Mucosa of stomach (tissue), 1 donor: ENCODE results near the gene TGFB1.

Source experiments
- H3K27me3 ChIP-seq: one replicate; pipeline ENCODE4 v1.7.0; 2013; ENCODE audit warnings: mild to moderate bottlenecking, low read length; ENCODE audit not compliant: control insufficient read depth, insufficient read depth
- H3K36me3 ChIP-seq: one replicate; pipeline ENCODE4 v1.7.0; 2013; ENCODE audit warnings: low read length; ENCODE audit not compliant: control insufficient read depth, insufficient read depth
- H3K4me1 ChIP-seq: one replicate; pipeline ENCODE4 v1.7.0; 2013; ENCODE audit warnings: mild to moderate bottlenecking, low read length; ENCODE audit not compliant: control insufficient read depth, insufficient read depth
- H3K4me3 ChIP-seq: one replicate; pipeline ENCODE4 v1.7.0; 2013; ENCODE audit warnings: low read length
- H3K9ac ChIP-seq: one replicate; pipeline ENCODE4 v1.7.0; 2013; ENCODE audit warnings: mild to moderate bottlenecking, low read length, moderate library complexity
- H3K9me3 ChIP-seq: one replicate; pipeline ENCODE4 v1.7.0; 2013; ENCODE audit warnings: mild to moderate bottlenecking, low read length, moderate library complexity; ENCODE audit not compliant: control insufficient read depth
- donor health status: Pancreatic carcinoma.

TGFB1 gene

DNA sequence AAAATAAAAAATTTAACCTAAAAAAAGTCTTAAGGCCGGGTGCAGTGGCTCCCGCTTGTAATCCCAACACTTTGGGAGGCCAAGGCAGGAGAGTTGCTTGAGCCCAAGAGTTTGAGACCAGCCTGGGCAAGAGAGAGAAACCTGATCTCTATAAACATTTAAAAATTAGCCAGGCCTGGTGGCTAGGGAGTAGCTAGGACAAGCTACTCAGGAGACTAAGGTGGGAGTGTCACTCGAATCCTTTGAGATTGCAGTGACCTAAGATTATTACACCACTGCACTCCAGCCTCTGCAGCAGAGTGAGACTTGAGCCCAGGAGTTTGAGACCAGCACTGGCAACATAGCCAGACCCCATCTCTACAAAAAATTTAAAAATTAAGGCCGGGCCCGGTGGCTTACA, 42.6 kb downstream of the TGFB1 start:
- Histone ChIP-seq H3K27me3 (no peaks in the 10 kb centered on the region), H3K36me3 (peaks cover 2% of the 10 kb centered on the region), H3K9me3 (no peaks in the 10 kb centered on the region), H3K4me3 (no peak overlapping the region), H3K4me1 (peaks cover 22% of the 10 kb centered on the region), H3K9ac (peak overlapping the region; percentile 82)

DNA sequence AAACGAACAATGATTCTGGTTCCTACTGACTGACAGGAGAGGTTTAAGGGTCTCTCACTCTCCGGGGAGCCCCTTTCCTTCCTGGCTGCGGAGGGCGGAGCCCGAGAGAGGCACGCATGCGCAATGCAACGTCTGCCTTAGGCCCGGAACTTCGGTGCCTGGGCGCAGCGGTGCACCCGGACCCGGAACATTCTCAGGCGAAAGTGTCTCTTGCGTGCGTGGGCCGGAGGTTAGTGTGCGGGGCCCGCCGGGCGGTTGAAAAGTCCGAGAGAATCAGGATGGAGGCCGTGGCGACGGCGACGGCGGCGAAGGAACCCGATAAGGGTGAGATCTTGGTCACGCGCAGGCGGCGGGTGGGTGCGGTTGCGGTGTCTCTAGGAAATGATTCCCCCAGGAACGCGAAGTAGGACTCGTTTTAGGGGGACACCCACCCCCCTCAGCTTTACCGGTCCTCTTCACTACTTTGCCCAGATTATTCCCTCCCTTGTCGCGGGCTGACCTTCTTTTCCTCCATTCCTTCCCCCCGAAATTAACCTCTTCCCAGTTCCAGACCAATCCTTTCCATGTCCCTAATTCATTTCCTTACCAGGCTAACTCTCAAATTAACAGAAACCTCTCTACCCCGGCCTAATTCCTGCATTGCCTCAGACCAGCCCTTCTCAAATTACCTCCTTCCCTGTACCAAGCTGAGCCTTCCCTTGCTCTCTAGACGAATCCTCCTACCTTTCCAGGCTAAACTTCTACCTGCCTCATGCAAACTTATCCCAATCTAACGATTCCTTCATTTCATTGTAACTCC, 43.5 kb downstream of the TGFB1 start, which contains the start of gene CCDC97:
Gene CCDC97 (plus strand): TSS at position 140 of the 799 bp plus-strand sequence. CDS start 139 bp downstream, at position 279.
- Histone ChIP-seq H3K9ac (peak within 1 kb of the TSS; percentile 82), H3K36me3 (peaks cover 8% of the 10 kb centered on the region), H3K4me3 (peak within 1 kb of the TSS; percentile 72), H3K4me1 (peaks cover 22% of the 10 kb centered on the region), H3K27me3 (no peaks in the 10 kb centered on the region), H3K9me3 (no peaks in the 10 kb centered on the region)

DNA sequence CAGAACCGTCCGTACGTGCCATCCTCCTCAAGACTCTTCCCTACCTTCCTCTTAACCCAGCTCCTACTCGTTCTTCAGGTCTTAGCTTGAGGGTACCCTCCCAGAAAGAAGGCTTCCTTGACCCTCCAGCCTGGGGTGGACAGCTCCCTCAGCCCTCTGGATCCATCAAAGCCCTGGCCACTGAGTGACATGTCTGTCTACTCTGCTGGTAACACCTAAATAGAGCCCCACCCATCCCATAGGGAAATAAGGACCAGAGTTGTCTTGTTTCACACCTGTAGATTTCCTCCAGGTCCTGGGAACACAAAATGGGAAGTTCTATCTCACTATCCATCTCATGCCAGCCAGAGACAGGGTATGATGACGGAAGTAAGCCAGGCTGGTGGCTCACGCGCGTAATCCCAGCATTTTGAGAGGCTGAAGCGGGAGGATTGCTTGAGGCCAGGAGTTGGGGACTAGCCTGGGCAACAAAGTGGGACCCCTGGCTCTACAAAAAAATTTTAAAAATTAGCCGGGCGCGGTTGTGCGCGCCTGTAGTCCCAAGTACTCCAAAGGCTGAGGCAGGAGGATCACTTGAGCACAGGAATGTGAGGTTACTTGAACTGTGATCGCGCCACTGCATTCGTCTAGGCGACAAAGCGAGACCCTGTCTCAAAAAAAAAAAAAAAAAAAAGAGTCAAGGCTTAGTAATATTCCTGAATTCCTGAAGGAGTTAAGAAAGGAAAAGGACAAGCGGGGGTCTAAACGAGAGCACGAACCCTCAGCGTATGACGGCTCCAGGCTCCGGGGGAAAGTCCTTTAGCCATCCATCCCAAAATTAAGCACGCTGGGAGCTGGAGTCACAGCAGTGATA, 44.3 kb downstream of the TGFB1 start:
- no peaks in the 10 kb centered on the region for H3K27me3 ChIP-seq
- H3K4me1 ChIP-seq = peaks cover 22% of the 10 kb centered on the region
- peak overlapping the region; percentile 82 for H3K9ac ChIP-seq
- H3K4me3 ChIP-seq = peak overlapping the region; percentile 72
- peaks cover 17% of the 10 kb centered on the region for H3K36me3 ChIP-seq
- no peaks in the 10 kb centered on the region for H3K9me3 ChIP-seq

DNA sequence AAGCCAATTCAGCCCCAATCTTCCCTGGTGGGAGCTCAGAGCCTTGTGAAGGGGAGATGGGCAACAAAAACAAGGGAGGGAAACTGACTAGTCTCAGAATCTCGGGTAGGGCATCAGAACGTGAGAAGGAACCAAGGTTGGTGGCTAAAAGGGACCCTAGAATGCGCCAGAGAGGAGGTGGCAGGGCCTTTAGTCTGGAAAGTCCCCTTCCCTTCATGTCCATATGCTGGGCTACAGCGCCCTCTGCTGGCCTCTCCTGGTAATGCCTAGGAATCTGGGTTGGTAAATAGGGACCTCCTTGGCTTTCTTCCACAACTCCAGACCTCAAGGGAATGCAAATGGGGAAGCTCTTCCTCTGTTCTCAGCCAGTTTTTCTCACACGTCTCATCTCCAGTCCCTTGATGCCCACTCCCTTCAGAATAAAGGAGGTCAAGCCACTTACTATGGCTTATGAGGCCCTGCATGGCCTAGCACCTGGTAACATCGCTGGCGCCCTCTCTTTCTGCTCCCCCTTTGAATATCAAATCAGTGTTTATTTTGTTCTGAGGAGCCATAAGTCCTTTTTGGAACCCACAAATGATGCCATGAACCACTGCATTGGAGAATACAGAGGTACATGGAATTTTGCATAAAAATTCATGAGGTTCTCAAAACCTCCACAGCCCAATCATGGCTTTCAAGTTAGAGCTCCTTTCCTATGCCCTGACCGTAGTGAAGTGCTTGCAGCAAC, 45.1 kb downstream of the TGFB1 start:
- Histone ChIP-seq H3K9me3 (no peaks in the 10 kb centered on the region), H3K36me3 (peaks cover 25% of the 10 kb centered on the region), H3K9ac (peak overlapping the region; percentile 82), H3K4me1 (peaks cover 22% of the 10 kb centered on the region), H3K27me3 (no peaks in the 10 kb centered on the region), H3K4me3 (peak overlapping the region; percentile 72)

DNA sequence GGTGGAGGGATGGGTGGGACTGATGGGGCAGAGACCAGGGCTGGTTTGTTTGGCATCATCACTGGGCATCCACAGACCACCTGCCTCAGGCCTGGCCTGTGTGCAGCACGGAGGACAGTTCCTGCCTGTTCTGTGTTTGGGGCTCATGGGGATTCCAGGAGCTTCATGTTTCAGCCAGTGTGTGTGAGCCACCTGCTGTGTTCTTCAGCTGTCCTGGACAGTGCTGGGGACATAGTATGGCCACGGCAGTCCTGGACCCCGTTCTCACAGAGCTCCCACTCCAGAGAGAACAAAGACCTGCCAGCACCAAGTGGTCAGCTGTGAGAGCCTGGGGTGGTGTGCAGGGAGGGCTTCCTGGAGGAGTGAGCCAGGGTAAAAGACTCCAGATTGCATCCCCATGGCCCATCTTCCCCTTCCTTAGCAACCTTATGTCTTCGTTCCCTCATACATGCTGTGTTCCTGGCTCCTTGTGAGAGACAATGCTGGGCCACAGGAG, 45.7 kb downstream of the TGFB1 start:
- Histone ChIP-seq H3K9me3 (no peaks in the 10 kb centered on the region), H3K4me1 (peaks cover 22% of the 10 kb centered on the region), H3K27me3 (no peaks in the 10 kb centered on the region), H3K4me3 (no peak overlapping the region), H3K36me3 (peaks cover 29% of the 10 kb centered on the region), H3K9ac (peak overlapping the region; percentile 82)

DNA sequence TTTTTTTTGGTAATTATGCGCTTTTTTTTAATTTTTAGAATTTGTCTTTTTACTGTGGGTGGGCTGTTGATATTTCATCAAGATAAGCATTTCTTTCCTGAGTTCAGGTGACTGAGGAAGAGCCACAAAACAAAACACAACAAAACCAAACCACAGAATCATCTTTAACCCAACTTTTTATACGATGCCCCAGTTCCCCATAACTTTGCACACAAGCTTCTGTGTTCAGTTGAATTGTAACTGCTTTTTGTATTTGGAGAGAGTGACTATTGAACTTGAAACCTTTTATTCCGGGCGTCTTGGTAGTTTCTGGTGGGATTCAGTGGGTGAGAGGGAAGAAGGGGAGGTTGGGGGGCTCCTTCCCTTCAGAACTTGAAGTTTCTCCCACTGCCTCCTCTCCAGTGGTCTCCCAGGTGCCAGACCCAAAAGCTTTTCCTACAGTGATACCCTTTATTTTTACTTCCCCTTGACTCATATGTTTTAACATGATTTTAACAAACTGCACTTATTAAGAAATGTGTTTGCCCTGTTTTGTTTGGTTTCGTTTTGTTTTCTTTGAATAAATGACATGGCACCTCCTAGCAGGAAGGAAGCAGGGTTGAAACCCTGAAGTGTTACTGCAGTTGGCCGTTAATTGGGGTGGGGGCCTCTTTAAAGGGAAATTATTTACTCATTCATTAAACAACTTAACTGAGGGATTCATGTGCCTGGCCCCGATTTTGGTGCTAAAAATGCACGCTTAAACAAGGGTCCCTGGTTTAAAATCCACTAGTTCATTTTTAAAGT, 46.4 kb downstream of the TGFB1 start:
- no peaks in the 10 kb centered on the region for H3K27me3 ChIP-seq
- H3K9me3 ChIP-seq = no peaks in the 10 kb centered on the region
- H3K4me1 ChIP-seq = peaks cover 22% of the 10 kb centered on the region
- no peak overlapping the region for H3K4me3 ChIP-seq
- H3K36me3 ChIP-seq = peaks cover 36% of the 10 kb centered on the region
- no peak overlapping the region for H3K9ac ChIP-seq

DNA sequence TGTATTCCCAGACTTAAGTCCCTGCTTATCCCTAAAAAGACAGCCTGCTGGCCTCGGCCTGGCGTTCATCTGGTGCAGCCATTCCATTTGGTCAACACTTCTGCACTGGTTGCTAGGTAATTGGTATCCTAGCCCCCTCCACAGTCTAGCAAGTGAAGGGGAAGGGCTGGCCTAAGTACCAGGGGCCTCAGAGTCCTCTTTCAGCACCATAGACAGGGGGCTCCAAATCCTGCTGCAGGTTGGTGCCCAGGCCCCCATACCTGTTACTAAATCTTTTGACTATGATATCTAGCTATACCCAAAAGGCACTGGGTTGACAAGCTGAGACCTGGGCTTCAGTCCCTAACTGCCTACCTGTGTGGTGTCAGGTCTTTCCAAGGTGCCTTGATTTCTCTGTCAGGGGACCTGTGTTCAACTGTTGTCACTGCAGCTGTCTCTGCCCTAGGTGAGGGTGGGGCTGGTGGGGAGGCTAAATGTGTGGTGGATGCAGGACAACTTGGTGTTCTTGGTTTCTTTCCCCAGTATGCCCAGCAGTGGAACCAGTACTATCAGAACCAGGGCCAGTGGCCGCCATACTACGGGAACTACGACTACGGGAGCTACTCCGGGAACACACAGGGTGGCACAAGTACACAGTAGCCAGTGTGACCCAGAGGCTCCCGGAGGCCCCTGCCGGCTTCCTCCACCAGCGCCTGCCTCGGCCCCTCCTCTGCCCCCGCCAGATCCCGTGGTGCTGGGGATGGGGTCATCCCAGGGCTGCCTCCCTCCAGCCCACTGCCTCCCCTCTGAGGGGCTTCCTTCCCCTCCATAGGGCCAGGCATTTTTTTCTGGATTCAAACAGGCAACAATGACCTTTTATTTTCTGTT, 47.6 kb downstream of the TGFB1 start:
- Histone ChIP-seq H3K4me1 (peaks cover 18% of the 10 kb centered on the region), H3K27me3 (no peaks in the 10 kb centered on the region), H3K4me3 (no peak overlapping the region), H3K9ac (no peak overlapping the region), H3K36me3 (peaks cover 36% of the 10 kb centered on the region), H3K9me3 (no peaks in the 10 kb centered on the region)

DNA sequence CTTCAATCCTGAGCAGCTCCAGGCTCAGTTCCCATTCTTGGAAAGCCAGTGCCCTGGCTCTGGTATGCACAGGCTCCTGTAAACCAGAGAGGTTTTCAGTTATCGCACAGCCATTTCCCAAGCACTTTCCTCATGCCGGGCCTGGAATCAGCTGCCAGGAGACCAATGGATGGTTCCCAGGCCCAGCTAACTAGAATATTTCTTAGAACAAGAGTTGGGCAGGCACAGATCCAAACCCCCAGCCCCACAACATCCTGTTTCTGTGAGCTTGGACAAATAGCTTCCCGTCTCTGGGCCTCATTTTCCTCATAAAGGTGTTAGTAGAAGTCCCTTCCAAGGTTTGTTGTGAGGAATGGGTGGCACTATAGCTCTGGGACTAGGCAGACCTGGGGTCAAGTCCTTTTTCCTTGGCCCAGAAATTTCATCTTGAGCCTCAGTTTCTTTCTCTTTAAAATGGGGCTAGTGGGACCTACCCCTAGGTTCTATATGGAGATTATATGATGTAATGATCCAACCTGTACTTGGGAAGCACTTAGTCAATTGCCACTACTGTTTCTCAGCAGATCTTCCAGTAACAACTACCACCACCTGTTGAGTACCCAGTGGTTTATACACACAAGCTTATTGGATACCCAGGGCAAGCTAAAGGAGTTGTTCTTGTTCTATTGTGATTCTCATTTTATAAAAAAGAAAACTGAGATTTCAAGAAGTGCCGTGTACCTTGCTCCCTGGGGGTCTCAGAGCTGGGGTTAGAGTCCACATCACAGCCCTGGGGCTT, 48.8 kb downstream of the TGFB1 start:
- Histone ChIP-seq H3K4me1 (peaks cover 22% of the 10 kb centered on the region), H3K27me3 (no peaks in the 10 kb centered on the region), H3K9me3 (no peaks in the 10 kb centered on the region), H3K36me3 (peaks cover 40% of the 10 kb centered on the region), H3K9ac (no peak overlapping the region), H3K4me3 (no peak overlapping the region)

DNA sequence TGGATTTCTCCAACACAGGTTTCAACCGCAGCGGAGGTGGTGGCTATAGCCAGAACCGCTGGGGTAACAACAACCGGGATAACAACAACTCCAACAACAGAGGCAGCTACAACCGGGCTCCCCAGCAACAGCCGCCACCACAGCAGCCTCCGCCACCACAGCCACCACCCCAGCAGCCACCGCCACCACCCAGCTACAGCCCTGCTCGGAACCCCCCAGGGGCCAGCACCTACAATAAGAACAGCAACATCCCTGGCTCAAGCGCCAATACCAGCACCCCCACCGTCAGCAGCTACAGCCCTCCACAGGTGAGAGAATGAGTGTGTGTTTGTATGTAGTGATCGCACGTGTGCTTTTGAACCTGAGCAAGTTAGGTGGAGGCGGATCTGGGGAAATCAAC, 49.8 kb downstream of the TGFB1 start:
- peaks cover 46% of the 10 kb centered on the region for H3K36me3 ChIP-seq

More for the DNA sequence above, 49.8 kb downstream of the TGFB1 start:
- H3K9me3 ChIP-seq = no peaks in the 10 kb centered on the region
- H3K4me1 ChIP-seq = peaks cover 27% of the 10 kb centered on the region
- no peak overlapping the region for H3K4me3 ChIP-seq
- no peak overlapping the region for H3K9ac ChIP-seq
- H3K27me3 ChIP-seq = no peaks in the 10 kb centered on the region
